ENCODE measurements around the gene ZFP69.
"Not testable (repeated sequence)": the region's sequence is repeated elsewhere in the genome, so short reads cannot be mapped to it uniquely, and the experiment has no call there.

ZFP69 gene

DNA sequence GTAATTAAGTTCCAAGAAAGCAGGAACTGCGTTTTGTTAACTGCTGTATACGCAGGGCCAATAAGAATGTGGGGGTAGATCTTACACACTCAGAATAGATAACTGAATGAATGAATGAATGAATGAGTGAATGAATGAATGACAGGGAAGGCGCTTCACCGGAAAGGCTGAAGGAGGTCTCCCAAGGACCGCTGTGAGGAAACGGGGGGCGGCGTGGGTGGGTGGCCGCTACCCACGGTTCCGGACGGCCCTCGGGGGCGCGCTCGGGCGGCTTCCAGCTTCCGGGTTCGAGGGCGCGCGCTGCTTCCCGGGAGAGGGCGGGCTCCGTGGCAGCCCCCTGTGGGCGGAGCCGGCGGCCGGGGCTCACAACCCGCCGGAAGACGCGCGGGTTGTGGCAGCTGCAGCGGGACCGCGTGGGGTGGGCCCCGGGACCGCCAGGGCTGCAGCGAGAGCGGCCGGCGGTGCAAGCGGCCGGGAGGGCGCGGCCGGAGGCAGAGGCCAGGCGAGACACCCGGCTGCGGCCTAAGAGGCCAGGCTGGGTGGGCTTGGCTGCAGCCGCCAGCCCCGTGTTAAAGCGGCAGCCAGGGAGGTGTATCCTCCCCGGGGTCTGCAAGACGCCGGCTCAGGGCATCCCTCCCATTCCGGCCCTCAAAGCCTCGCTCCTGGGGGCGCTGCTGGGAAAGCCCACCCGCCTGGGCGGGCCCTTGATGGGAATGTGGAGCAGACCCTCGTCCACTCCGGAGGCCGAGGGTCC is at the start of gene ZFP69:
ZFP69 (plus strand) TSS at position 367 of the 754 bp plus-strand sequence. CDS start 2,072 bp downstream, outside the sequence.
- no peak for DNase-seq

DNA sequence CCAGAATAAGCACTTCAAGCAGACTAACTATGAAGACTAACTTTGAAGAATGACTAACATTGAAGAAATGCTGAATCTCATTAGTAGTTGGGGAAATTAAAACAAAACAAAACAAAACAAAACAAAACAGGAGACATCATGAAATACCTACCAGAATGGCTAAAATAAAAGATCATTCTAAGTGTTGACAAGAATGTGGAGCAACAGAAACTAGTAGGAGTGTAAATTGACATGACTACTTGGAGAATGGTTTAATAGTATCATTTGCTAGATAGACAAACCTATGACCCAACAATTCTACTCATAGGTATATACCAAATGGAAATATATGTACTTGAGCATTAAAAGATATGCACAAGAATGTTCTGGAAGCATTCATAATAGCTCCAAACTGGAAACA is 45.7 kb upstream of the ZFP69 start:
- DNase-seq: no peak

GRCh38 chr1:40432644-40433390 is 44.3 kb upstream of the ZFP69 start:
- DNase-seq: no peak

DNA sequence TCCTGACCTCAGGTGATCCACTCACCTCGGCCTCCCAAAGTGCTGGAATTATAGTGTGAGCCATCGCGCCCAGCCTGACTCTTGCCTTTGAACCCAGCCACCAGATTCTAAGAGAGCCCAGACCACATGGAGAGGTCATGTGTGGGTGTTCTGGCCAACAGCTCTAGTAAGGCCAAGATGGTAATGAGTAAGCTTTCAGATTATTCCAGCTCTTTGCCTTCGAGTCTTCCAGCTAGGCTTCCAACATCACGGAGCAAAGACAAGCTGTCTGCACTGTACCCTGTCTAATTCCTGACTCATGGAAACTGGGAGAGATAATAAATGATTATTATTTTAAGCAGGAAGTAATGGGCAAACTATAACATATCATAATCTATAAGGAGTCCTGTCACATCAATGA is 41.6 kb upstream of the ZFP69 start:
- no peak for DNase-seq

GRCh38 chr1:40435876-40436275 is 41.2 kb upstream of the ZFP69 start:
- no peak for DNase-seq

- no peak for DNase-seq
Measured at GRCh38 chr1:40438391-40439015, 38.6 kb upstream of the ZFP69 start.

DNA sequence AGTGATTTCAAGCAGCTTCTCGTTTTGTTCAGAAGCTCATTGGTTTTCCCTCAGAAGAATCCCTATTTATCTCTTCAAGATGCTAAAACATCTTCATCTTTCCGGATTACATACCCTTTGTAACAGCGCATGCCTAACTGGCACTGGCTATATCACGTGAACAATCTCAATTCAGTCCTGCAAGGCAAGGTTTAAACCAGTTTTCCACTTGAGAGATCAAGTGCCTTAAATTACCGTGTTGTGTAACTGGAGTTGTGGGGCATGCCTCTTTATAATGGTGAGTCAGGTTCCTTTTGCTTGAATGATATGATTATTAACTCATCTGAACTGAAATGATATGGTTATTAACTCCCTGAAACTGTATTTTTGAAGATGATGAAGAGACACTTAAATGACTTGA is 37.8 kb upstream of the ZFP69 start:
- DNase-seq: no peak

DNA sequence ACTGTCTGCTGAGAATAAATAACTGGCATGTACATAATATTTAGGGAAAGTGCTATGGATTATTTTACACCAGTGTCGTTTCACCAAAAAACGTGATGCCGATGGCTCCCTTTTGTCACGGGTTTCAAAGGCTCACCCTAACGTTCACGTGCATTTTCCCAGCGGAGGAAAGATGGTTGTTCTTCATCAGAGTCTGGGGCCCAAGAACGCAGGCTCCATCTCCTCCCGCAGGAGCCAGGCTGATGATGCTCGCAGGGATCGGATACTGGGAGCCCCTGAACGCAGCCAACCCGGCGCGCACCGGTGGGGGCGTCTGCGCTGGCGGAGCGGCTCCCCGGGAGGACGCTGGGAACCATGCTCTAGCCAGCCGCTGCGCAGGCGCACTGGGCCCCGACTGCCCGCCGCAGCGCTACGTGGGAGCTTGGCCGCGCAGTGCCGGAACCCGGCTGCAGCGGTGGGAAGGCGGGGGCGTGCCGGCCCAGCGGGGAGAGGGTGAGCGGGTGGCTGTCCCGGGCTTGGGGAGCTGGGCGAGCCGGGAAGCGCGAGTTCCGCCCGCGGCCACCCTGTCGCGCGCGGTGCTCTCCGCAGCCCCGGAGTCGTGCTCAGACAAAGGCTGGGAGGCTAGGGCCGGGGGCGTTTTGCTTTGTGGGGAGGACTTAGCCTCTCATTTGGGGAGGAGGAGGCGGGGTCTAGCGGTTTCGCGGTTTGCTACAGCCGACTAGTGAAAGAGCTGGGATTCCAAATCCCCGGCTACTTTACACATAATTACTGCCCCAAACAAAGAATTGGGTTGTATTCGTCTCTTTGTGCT is 27.2 kb upstream of the ZFP69 start, which contains the start of gene ZFP69B:
ZFP69B (plus strand) TSS at position 793 of the 811 bp plus-strand sequence. CDS start 486 bp downstream, outside the sequence.
- DNase-seq: no peak

DNA sequence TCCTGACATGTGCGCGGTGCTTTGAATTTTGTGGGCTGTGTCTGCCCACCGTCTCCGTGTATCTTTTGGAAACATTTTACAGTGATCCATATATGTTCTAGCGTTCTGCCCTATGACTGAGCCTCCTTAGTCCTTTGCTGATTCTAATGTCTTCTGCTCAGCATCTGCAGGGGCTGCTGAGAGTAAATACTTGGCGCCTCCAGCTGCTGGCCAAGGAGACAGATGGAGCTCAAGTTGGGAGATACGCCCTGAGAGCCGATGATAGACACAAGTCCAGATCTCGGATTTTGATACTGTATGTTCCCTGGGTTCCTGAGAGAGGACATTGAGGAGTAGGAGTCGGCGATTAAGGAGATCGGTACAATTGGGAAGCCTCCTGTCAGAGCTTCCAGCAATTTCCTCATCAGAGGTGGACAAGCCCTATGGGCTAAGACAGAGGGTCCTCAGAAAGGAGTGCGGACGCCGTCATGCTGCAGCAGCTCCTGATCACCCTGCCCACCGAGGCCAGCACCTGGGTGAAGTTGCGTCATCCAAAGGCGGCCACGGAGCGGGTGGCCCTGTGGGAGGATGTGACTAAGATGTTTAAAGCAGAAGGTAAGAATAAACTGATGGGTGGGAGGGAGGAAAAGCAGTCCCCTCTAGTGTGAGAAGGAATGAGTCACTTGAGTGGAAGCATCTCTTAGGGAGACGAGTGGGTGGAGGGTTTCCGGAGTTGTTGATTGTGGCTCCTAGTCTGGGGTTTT is 26.4 kb upstream of the ZFP69 start:
- peak in 1 of 2 experiments; percentile 39 for DNase-seq

GRCh38 chr1:40451238-40451585 is 25.9 kb upstream of the ZFP69 start:
- no peak for DNase-seq

GRCh38 chr1:40454873-40455272 is 22.2 kb upstream of the ZFP69 start:
- no peak for DNase-seq

DNA sequence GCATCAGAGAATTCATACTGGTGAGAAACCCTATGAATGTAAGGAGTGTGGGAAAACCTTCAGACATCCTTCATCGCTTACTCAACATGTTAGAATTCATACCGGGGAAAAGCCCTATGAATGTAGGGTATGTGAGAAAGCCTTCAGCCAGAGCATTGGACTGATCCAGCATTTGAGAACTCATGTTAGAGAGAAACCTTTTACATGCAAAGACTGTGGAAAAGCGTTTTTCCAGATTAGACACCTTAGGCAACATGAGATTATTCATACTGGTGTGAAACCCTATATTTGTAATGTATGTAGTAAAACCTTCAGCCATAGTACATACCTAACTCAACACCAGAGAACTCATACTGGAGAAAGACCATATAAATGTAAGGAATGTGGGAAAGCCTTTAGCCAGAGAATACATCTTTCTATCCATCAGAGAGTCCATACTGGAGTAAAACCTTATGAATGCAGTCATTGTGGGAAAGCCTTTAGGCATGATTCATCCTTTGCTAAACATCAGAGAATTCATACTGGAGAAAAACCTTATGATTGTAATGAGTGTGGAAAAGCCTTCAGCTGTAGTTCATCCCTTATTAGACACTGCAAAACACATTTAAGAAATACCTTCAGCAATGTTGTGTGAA is 14.0 kb upstream of the ZFP69 start:
- no peak for DNase-seq

- DNase-seq: no peak
Measured at GRCh38 chr1:40469327-40469726, 7.8 kb upstream of the ZFP69 start.

GRCh38 chr1:40475268-40475667 is 1.8 kb upstream of the ZFP69 start:
- DNase-seq: no peak

- no peak for DNase-seq
Measured at GRCh38 chr1:40477678-40478053, 576 bp downstream of the ZFP69 start.

DNA sequence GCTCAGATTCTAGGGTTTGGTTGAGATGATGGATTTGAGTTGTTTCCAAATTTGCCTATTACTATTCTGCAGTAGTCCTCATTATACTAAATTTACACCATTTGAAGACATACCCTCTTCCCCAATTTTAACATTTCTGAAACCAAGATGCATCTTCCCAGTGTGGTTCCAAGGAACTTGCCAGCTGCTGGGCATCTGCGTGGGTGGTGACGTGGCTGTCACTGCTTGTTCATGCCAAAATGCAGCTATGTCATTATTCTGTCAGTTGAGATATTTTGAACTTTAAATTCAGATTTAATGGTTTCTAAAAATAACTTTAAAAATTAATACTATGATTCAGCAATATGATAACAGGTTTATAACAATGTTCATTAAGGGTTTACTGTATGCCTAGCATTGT is 1.2 kb downstream of the ZFP69 start:
- DNase-seq: no peak

GRCh38 chr1:40479156-40479555 is 2.1 kb downstream of the ZFP69 start:
- DNase-seq: no peak

DNA sequence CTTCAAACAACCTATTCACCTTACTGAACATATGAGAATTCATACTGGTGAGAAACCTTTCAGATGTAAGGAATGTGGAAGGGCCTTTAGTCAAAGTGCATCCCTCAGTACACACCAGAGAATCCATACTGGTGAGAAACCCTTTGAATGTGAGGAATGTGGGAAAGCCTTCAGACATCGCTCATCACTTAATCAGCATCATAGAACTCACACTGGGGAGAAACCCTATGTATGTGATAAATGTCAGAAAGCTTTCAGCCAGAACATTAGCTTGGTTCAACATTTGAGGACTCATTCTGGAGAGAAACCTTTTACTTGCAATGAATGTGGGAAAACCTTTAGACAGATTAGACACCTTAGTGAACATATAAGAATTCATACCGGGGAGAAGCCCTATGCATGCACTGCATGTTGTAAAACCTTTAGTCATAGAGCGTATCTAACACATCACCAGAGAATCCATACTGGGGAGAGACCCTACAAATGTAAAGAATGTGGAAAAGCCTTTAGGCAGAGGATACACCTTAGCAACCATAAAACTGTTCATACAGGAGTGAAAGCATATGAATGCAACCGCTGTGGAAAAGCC is 18.3 kb downstream of the ZFP69 start:
- no peak for DNase-seq

DNA sequence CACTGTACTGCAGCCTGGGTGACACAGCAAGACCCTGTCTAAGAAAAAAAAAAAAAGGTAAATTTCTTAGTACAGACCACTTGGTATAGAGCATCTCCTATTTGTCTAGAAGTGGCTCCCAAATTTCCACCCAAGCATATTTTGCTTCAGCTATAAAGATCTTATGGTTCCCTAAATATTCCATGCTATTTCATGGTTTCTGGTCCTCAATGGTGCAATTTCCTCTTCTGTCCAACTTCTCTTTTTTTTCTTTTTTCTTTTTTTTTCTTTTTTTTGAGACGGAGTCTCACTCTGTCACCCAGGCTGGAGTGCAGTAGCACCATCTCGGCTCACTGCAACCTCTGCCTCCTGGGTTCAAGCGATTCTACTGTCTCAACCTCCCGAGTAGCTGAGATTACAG is 25.6 kb downstream of the ZFP69 start:
- not testable (repeated sequence) for DNase-seq

- no peak for DNase-seq
Measured at GRCh38 chr1:40507973-40508372, 30.9 kb downstream of the ZFP69 start.
